Amniotic stem cell (primary cell): ENCODE data around the gene SH3BP2.

Experiments
- DNase-seq: peaks from one replicate; lab custom pipeline; 2025; lab: John Stamatoyannopoulos, UW

SH3BP2 gene, protein sequence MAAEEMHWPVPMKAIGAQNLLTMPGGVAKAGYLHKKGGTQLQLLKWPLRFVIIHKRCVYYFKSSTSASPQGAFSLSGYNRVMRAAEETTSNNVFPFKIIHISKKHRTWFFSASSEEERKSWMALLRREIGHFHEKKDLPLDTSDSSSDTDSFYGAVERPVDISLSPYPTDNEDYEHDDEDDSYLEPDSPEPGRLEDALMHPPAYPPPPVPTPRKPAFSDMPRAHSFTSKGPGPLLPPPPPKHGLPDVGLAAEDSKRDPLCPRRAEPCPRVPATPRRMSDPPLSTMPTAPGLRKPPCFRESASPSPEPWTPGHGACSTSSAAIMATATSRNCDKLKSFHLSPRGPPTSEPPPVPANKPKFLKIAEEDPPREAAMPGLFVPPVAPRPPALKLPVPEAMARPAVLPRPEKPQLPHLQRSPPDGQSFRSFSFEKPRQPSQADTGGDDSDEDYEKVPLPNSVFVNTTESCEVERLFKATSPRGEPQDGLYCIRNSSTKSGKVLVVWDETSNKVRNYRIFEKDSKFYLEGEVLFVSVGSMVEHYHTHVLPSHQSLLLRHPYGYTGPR

GRCh38 chr4:2792711-2793585, at the start of gene SH3BP2:
Gene SH3BP2, plus strand, starts transcription at chr4:2793085. Its CDS starts 27,533 bp downstream, at chr4:2820618.
- DNase-seq = no peak

GRCh38 chr4:2743518-2744445, 49.1 kb upstream of the SH3BP2 start:
- DNase-seq = no peak

GRCh38 chr4:2744576-2745270, 48.2 kb upstream of the SH3BP2 start:
- DNase-seq = no peak

DNA sequence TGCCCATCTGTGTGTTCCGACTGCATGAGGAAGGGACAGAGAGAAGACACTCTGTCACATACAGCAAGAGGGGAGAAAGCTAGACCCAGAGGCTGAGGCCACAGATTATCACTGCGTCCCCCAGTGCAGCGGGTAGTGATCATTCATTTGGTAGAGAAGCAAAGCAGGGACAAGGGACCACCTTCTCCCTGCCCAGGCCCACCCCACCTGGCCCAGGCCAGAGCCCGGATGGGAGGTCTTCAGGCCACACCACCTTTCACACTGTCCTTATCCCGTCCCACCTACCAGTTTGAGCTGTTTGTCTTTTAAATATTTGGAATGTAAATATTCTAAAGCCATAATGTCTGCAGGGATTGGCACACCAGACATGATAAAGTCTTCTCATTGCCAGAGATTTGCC, 47.4 kb upstream of the SH3BP2 start:
- no peak for DNase-seq

GRCh38 chr4:2745981-2746806, 46.7 kb upstream of the SH3BP2 start:
- DNase-seq = no peak

DNA sequence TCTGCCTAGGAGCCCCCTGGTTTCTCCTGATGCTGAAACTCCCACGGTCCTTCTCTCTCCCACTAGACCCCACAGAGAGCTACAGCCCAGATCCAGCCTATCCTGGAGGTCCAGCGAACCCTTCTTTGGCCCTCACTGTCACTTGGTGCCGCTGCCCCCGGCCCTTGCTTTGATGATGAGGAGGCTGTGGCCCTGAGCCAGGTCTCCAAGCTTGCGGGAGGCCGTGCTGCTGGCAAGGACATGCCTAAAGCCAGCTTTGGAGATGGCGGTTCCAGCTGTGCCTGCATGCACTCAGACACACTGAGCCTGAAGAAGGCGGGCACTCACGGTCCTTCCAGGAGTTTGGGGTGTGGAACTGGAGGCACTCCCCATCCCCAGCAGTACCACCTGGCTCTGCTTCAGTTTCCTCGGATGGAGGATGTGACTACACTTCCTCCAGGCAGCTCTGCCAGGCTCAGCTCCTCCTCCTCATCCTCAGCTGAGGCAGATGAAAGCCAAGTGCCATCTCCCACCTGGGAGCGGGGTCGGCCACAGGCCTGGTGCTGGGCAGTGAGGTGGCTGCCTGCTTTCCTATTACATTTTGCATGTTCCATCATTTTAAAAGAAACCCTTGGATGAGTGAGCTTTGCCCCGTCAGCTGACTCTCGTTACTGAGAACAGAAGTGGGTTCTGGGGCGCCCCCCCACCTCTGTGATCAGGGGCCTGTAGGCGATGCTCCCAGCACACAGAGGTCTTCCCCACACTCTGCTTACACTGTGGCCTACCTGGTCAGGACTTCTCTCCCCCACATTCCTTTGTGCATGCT, 45.8 kb upstream of the SH3BP2 start:
- no peak for DNase-seq

DNA sequence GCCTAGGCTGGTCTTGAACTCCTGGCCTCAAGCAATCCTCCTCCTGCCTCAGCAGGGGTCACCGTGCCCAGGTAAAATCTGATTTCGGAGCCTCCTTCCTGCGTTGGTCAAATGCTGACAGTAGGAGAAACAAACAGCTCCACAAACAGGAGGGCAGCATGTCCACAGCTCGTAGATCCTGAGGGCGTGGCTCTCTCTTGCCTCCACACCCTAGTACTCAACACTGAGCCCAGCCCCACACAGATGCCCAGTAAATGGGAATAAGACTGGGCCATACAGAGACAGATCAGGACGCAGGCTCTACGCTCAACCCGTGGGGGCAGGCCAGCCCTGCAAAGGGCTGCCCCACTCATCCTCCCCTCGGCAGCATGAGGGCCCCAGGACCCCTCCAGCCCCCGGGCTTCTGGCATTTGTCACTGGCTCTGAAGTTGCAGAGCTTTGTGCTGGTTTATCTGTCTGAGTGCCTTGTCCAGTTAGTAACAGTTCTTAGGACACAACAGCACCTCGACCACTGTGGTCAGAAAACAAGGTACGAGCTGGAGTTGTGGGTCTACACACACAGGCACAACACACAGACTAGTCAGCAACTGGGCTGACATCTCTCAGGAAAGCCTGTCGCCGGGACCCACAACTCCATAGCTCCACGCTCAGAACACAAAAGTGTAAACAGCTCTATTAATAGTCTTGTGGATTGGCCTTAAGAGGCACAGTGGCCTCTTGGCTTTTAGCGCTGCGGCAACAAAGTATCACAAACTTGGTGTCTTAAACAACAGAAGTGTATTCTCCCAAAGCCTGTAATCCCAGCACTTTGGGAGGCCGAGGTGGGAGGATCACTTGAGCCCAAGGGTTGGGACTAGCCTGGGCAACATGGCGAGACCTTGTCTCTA, 41.9 kb upstream of the SH3BP2 start:
- DNase-seq = no peak

DNA sequence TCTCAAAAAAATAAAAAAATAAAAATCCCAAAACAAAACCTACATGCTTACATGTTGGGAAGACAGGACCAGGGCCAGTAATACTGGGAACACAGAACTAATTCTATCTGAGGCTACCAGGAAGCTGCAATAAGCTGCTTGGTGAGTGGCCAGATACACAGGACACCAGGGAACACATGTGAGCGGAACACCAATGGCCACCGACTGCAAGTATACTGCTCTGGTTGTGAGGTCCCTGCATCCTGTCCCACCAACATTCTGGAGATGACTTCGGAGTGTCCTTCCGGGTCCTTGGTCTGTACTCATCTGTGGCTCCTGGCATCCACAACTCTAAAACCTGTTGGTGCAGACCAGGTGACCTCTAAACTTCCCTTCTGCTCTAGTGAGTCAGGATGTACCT, 39.4 kb upstream of the SH3BP2 start:
- DNase-seq = no peak

GRCh38 chr4:2754848-2755819, 37.8 kb upstream of the SH3BP2 start:
- no peak for DNase-seq

DNA sequence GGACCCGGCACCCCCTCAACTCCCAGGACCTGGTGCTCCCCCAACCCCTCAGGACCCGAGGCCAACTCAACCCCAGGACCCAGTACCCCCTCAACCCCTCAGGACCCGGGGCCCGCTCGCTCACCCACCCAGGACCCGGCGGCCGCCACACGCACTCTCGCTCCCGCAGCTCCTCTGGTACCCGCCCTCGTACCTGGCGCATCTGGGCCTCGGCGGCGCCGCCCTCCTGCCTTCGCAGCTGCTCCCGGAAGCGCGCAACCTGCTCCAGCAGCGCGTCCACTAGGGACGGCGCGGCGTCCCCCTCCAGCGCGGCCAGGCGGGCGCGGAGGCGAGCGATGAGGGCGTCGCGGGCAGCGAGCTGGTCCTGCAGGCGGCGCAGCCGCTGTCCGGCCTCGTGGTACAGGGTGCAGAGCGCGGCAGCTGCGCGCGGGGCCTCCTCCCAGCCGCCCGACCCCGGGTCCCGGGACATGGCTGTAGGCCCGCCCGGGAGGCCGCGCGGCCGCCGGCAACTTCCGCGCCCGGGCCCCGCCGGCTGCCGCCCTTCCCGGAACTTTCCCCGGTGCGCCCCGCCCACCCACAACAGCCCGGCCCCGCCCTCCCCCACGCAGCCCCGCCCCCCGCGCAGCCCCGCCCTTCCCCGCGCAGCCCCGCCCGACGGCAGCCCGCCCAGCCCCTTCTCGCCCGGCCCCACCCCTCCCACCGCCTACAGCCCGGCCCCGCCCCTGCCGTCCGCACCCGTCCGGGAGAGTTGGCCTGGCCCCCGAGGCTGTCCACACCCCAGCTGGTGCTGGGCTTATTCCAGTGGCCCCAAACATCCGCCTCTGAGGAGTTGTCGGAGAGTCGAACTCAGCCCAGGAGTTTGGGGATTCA, 36.8 kb upstream of the SH3BP2 start, which contains the start of gene TNIP2:
TNIP2 (minus strand) TSS at position 516 of the 870 bp plus-strand sequence; CDS start at position 469, 47 bp downstream.
- DNase-seq = peak; percentile 59

GRCh38 chr4:2756691-2757350, 36.1 kb upstream of the SH3BP2 start:
- no peak for DNase-seq

DNA sequence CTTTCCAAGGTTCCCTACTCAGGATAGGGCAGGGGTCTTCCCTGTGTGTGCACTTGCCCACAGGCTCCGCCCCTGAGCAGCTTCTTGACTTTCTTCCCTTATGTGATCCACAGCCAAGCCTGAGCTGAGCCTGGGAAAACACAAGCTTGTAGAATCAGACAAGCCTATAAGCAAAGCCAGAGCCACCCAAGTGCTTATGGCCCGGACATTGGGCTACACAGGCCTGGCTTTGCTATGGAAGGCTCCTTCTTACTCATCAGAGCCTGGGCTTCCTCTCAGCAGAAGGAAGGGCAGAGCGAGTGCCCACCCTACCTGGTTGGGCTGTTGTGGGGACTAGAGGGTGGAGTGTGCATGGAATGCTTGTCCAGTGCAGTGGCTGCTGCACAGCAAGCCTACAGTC, 35.5 kb upstream of the SH3BP2 start:
- DNase-seq = no peak

- DNase-seq = no peak
Measured at GRCh38 chr4:2761035-2761923, 31.6 kb upstream of the SH3BP2 start.

DNA sequence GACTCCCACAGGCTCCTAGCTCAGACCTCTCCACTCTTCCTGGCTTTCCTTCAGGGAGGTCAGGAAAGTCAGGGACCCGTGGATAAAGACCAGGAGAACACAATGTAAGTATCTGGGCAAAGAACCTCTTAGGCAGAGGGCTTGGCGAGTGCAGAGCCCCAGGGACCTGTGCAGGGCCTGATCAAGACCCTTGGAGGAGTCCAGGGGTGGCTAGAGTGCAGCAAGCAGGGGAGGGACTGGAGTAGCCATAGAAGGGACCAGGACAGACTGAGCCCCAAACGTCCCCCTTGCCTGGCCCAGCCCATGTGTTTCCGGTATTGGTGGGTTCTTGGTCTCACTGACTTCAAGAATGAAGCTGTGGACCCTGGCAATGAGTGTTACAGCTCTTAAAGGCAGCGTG, 30.8 kb upstream of the SH3BP2 start:
- no peak for DNase-seq
